GM19468 (cell line): ENCODE data around the gene TMEM184B.

Experiments
- ATAC-seq: cut with Tn5 transposase; IDR thresholded peaks from one replicate; pipeline ENCODE4 v1.9.1; 2021; ENCODE audit warnings: mild to moderate bottlenecking, moderate library complexity, moderate number of reproducible peaks; ENCODE audit not compliant: unreplicated experiment; ENCODE audit errors: extremely low read depth

TMEM184B gene

DNA sequence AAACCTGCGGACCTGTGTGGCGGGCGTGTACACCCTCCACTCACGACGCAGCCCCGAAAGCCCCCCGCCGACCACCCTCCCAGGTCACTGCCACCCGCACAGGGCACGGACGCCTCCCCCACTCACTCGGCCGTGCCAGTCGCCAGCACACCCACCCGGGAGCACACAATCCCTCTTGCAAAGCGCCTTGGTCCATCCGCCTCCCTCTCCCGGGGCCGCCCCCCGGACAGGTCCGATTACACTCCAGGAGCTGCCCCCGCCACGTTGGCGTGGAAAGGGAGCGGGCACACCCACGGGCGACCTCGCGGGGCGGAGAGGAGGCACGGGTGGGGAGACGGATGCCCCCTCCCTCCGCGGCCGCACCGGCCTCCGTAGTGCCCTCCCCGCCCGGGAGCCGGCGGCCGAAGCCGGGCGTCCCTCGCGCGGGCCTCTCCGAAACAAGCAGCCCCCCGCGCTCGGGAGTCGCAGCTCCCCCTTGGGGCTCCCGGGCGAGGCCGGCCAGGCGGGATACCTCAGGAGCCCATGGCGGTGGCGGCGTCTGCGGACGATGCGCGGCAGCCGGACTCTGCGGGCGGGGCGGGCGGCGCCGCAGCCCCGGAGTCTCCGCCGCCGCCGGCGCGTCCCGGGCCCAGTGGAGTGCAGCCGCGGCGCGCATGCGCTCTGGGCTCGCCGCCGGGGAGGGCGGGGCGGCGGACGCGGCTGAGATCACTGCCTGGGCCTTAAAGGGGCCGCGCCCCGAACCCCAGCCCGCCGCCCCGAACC lies at the start of gene TMEM184B:
TSS of gene TMEM184B (minus strand) at position 638 of the 762 bp plus-strand sequence. CDS start 25,049 bp downstream, outside the sequence.
- no peak for ATAC-seq

- ATAC-seq: no peak
Measured at GRCh38 chr22:38320605-38321402, 48.0 kb upstream of the TMEM184B start.

- no peak for ATAC-seq
Measured at GRCh38 chr22:38318792-38319773, 46.3 kb upstream of the TMEM184B start.

GRCh38 chr22:38317995-38318715 lies 45.3 kb upstream of the TMEM184B start:
- no peak for ATAC-seq

DNA sequence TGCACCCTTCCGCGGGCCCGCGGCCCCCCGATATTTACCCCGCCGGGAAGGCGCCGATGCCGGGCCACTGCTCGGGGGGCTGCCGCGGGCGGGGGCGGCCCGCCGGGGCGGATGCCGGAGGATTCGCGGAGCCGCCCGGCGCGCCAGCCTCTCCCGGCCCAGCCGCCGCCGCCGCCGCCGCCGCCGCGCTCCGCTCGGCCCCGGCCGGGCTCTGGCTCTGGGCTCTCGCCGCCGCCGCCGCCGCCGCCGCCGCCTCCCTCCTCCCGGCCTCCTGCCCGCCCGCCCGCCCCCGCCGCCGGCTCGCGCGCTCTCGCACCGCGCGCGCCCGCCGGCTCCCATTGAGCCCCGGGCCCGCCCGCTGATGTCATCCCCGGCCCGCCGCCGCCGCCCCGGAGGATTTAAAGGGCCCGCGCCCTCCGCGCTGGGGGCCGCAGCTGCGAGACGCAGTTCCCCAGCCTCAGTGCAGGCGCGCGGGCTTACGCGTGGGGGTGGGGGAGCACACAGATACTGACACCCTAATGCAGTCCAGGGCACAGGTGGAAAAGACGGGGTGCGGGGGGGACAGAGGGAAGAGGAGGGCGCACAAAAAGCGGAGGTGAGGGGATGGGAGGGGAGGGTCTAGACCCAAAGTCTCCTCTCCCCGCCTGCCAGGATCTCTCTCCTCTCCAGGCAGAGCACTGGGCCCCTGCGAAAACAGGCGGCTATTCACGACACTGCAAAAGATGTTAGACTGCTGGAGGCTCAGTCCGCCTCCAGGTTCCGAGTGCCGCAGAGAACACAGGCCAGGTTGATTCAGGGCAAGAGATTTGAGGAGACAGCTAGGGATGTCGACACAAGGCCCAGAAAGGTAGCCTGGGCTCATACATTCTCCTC lies 44.5 kb upstream of the TMEM184B start, which contains the start of gene CSNK1E:
TSS of gene CSNK1E (minus strand) at position 312 of the 873 bp plus-strand sequence. CDS start 3,276 bp downstream, outside the sequence.
- ATAC-seq: no peak

DNA sequence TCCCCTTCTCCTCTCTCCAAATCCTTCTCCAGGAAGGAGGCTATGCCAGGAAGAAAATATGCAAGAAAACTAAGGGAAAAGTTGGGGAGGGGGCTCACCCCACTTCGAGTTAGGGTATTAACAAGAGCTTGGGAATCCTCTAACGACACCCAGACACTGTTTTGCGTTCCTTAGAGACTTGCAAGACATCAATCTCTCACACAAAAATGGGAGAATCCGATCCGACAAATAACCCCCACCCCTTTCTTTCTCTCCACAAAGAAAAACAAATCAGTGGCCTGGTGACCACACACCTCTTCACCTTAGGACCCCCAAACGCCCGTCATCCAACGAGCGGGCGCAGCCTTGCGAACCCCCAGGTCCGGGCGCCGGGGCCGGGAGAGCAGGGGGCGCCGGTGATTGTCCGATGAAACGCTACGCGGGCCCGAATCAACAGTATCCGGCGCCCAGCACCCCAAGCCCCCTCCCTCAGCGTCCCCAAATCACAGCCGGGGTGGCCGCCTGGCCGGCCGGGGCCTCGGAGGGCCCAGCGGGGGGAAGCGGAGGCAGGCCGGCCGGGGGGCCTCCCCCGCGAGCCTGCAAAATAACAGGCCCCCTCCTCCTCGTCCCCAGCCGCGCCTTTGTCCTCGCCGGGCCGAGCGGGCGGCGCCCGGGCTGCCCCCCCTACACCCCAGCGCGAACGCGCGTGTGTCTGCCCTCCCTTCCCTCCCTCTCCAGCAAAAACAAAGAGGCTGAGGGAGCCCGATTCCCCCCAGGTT lies 43.7 kb upstream of the TMEM184B start:
- ATAC-seq: no peak

DNA sequence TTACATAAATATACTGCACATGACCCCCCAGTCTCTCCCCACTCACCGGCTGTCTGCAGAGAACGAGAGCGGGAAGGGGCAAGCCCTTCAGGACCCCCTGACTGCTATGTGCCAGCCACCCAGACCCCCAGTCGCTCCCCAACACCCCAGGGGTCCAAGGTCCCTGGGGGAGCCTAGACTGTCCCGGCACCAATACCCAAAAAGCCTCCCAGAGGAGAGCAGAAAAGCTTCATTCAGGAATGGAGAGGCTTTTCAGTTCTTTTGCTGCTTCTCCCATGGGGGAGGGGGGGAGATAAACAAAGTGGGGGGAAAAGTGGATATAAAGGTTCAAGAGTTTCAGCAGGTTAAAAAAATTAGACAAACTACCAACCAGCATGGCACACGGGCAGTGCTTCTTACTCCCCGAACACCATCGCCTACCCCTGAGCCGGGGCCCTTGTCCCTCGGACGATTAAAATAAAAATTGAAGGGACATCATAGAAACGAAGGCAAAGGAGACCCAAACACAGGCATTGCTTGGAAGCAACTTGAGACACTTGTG lies 43.1 kb upstream of the TMEM184B start:
- ATAC-seq: no peak

DNA sequence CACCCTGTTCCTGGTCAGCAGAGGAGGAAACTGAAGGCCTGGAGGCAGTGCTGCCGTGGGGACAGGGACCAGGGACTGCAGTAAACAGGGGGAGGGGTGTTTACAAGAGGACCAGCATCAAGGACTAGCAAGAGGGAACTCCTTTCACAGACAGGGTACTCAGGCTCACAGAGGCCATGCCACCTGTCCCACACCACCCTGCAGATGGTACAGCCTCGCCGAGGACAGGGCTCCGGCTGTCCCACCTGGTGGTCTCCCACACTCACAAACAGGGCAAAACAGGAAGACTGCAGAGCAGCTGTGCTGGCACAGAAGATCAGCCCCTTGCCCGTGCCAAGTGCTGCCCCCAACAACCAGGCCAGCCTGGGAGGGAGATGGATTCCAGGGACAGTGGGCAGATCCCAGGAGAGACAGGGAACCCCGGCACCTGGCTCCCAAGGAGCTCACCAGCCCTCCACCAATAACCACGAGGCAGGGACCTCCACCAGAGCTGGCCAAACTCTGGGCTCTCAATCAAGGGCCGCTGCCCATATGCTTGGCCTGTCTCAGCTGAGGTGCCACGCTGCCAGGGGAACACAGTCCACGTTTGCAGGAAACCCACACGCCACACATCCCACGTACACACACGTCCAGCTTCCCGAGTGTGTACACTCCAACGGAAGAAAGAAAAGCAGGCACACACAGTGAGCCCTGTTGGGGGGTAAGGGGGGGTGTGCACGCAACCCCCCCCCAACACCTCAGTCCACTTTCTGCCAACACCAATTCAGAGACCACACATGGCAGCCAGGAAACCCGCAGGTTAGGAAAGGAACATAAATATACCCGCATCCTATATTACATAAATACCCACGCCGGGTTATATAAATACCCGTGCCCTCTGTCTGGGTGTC lies 42.4 kb upstream of the TMEM184B start:
- no peak for ATAC-seq

DNA sequence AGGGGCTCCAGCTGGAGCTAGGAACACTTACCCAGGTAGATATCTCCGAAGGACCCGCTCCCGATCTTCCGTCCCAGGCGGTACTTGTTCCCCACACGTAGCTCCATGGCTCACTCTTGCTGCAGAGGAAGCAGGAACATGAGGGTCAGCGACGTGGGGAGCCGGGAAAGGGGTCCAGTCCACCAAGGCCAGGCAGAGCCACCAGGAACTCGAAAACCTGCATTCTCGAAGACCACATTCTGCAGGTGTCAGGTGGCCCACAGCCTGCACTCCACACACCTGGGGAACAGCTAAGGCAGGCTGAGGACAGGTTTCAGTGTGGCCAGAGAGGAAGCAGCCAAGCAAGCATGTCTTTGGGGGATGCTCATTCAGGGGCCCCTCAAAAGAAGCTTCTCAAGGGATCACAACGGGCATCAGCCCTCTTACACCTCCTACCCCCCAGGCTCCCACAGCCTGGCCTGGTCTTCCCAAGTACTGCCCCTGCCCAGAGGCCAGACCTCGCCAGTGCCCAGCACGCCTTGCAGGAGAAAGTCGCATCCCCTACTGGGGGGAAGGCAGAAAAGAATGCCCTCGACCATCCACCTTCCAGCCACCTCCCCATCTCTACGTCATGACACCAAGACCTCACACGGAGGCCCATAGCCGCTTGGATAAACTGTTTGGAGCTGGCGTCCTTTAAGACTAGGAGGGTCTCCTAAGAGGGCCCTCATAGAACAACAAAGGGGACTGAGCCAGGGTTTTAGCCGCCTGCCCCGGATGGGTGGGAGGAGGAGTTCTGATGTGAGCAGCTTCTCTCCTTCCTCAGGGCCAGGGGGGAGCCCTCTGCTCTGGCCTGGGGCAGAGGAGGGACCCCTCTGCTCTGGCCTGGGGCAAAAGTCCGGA lies 41.5 kb upstream of the TMEM184B start:
- ATAC-seq: no peak

GRCh38 chr22:38313384-38313955 lies 40.7 kb upstream of the TMEM184B start:
- no peak for ATAC-seq

- no peak for ATAC-seq
Measured at GRCh38 chr22:38312261-38312800, 39.5 kb upstream of the TMEM184B start.

- ATAC-seq: no peak
Measured at GRCh38 chr22:38311323-38311620, 38.5 kb upstream of the TMEM184B start.

DNA sequence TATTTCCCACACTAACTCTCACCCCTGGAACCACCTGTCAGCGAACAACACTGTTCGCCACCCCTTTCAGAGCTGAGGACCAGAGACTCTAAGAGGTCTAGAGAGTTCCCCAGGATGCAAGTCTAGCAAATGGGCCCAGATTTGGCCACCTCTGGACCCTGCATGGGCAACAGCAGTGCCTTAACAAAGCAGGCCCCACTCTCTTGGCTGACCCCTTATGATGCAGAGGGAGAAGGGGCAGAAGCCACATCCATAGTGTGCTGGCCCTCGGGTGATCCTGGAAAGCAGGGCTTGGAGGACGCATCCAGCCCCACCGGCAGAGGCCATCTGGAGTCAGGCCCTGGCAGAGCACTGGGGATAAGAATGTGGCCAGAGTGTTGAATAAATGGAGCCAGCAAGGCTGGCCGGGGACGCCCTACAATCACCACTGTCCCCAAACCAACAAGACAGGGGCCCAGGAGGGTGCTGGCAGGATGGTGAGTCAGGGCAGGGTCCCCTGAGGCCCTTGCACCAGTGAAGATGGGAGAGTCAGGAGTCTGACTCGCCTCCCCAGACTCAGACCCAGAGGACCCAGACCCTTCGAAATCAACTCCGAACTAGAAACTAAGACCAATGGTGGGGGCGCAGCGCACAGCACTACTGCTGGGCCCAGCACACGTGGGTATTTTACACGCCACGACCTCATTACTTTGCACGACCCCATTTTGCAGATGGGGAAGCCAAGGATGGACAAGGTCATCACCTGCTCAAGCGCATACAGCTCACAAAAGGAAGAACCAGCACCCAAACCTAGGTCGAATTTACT lies 37.9 kb upstream of the TMEM184B start:
- ATAC-seq: no peak
